IMR-90 (cell line): ENCODE measurements around the gene MEIS2.

ENCODE experiments used
- BHLHE40 ChIP-seq: fragments of 150-350 bp; IDR thresholded peaks from 2 replicates; pipeline ENCODE4 v1.6.1; 2016; ENCODE audit warnings: mild to moderate bottlenecking, low read depth, low read length
- CEBPB ChIP-seq: IDR thresholded peaks from 2 replicates; pipeline ENCODE4 v1.6.1; 2012; ENCODE audit warnings: low read depth, low read length, improper control_type of control experiment
- FOS ChIP-seq: fragments of 150-350 bp; IDR thresholded peaks from 2 replicates; pipeline ENCODE4 v1.6.1; 2016; ENCODE audit warnings: low read depth, low read length
- MAFK ChIP-seq: IDR thresholded peaks from 2 replicates; pipeline ENCODE4 v1.6.1; 2012; ENCODE audit warnings: low read depth, low read length, improper control_type of control experiment
- MAZ ChIP-seq: IDR thresholded peaks from 2 replicates; pipeline ENCODE4 v1.6.1; 2012; ENCODE audit warnings: low read depth, mild to moderate bottlenecking, low read length, improper control_type of control experiment, moderate library complexity, borderline replicate concordance
- MXI1 ChIP-seq: IDR thresholded peaks from 2 replicates; pipeline ENCODE4 v1.6.1; 2012; ENCODE audit warnings: low read depth, mild to moderate bottlenecking, low read length, moderate library complexity, borderline replicate concordance
- POLR2A ChIP-seq: IDR thresholded peaks from 2 replicates; pipeline ENCODE4 v1.6.1; 2012; ENCODE audit warnings: mild to moderate bottlenecking, low read depth, low read length
- RAD21 ChIP-seq: IDR thresholded peaks from 2 replicates; pipeline ENCODE4 v1.6.1; 2012; ENCODE audit warnings: low read length, improper control_type of control experiment
- RCOR1 ChIP-seq: IDR thresholded peaks from 2 replicates; pipeline ENCODE4 v1.6.1; 2012; ENCODE audit warnings: mild to moderate bottlenecking, low read length, improper control_type of control experiment; ENCODE audit not compliant: insufficient replicate concordance
- RFX5 ChIP-seq: IDR thresholded peaks from 2 replicates; pipeline ENCODE4 v1.8.0; 2012; ENCODE audit warnings: low read depth, mild to moderate bottlenecking, low read length, moderate library complexity
- TF ChIP-seq, protein P1 (sequence below): conservative IDR thresholded peaks from 2 replicates; pipeline ENCODE4 v1.5.1; 2012; ENCODE audit warnings: mild to moderate bottlenecking, low read depth, low read length, improper control_type of control experiment
- TF ChIP-seq, protein P2 (sequence below): fragments of 150-350 bp; IDR thresholded peaks from 2 replicates; pipeline ENCODE4 v1.6.1; 2017; ENCODE audit warnings: mild to moderate bottlenecking, antibody characterized with exemption, low read length, low read depth

DNA sequence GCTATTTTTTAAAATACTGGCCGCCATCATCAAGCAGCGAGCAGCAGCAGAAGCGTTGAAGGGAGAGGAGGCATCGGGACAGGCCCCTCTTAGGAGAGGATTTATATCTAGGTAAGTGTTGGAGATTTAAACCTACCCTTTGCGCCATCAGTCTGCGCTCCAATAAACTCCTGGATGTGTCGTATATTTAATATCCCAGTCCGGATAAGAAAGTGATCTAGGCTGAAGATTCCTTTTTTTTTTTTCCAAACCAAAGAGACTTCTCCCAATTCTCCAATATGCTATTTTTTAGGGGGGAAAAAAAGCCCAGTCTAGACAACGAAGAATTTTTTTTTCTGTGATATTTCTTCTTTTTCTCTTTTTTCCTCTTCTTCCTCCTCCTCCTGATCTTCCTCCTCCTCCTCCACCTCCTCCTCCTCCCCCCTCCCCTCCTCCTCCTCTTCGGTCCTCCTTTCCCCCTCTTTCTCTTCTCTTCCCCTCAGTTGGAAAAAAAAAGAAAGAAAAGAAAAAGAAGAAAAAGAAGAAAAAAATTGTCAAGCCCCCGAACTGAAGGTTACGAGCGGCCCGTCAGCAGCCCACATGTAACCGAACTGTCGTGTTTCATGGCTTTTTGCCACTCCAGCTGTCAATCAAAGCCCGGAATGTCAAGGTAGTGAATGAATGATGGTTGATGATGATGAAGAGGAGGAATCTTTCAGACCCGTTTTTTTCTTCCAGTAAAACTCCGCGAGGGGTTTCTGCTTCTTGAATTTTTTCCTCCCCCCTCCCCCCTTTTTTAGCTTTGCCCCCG, 835 bp downstream of the MEIS2 start:
- TF ChIP-seq, protein P1, sequence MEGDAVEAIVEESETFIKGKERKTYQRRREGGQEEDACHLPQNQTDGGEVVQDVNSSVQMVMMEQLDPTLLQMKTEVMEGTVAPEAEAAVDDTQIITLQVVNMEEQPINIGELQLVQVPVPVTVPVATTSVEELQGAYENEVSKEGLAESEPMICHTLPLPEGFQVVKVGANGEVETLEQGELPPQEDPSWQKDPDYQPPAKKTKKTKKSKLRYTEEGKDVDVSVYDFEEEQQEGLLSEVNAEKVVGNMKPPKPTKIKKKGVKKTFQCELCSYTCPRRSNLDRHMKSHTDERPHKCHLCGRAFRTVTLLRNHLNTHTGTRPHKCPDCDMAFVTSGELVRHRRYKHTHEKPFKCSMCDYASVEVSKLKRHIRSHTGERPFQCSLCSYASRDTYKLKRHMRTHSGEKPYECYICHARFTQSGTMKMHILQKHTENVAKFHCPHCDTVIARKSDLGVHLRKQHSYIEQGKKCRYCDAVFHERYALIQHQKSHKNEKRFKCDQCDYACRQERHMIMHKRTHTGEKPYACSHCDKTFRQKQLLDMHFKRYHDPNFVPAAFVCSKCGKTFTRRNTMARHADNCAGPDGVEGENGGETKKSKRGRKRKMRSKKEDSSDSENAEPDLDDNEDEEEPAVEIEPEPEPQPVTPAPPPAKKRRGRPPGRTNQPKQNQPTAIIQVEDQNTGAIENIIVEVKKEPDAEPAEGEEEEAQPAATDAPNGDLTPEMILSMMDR, result no peak
- TF ChIP-seq MXI1 (peak; percentile 50; the same call in 1 of the 2 replicates), RCOR1 (no peak), MAFK (no peak), POLR2A (no peak), CEBPB (no peak), FOS (no peak), RAD21 (no peak), RFX5 (no peak), BHLHE40 (no peak), MAZ (no peak)
- TF ChIP-seq, protein P2, sequence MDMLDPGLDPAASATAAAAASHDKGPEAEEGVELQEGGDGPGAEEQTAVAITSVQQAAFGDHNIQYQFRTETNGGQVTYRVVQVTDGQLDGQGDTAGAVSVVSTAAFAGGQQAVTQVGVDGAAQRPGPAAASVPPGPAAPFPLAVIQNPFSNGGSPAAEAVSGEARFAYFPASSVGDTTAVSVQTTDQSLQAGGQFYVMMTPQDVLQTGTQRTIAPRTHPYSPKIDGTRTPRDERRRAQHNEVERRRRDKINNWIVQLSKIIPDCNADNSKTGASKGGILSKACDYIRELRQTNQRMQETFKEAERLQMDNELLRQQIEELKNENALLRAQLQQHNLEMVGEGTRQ, result no peak
